GM12878 (cell line): ENCODE results near the gene CACNA1I.

ENCODE experiments used
- EZH2 ChIP-seq: IDR thresholded peaks from 2 replicates; pipeline ENCODE4 v1.6.1; 2012; ENCODE audit warnings: low read depth, mild to moderate bottlenecking, control low read depth, inconsistent platforms, low read length, borderline replicate concordance; ENCODE audit not compliant: control insufficient read depth
- MXI1 ChIP-seq: fragments of 150-350 bp; IDR thresholded peaks from 2 replicates; pipeline ENCODE4 v1.6.1; 2011; ENCODE audit warnings: low read depth, mild to moderate bottlenecking, inconsistent platforms, low read length, improper control_type of control experiment
- POLR2A ChIP-seq: IDR thresholded peaks from 2 replicates; pipeline ENCODE4 v1.6.1; 2011; ENCODE audit warnings: low read depth, mild to moderate bottlenecking, low read length
- STAT1 ChIP-seq: fragments of 450-650 bp; conservative IDR thresholded peaks from 2 replicates; pipeline ENCODE4 v1.6.1; 2014; ENCODE audit warnings: antibody characterized with exemption, mild to moderate bottlenecking
- TARDBP ChIP-seq: IDR thresholded peaks from 2 replicates; pipeline ENCODE4 v1.6.1; 2016; ENCODE audit warnings: borderline replicate concordance
- TBL1XR1 ChIP-seq: IDR thresholded peaks from 2 replicates; pipeline ENCODE4 v1.6.1; 2012; ENCODE audit warnings: low read depth, low read length, improper control_type of control experiment
- TF ChIP-seq, protein P1 (sequence below): IDR thresholded peaks from 2 replicates; pipeline ENCODE4 v1.6.1; 2011; ENCODE audit warnings: low read depth, low read length, improper control_type of control experiment, borderline replicate concordance
- TF ChIP-seq, protein P2 (sequence below), 3 experiments: IDR thresholded peaks in 2 of 3; conservative IDR thresholded peaks in 1 of 3; 2 replicates each; pipeline ENCODE4 v1.5.1; 2011; ENCODE audit warnings: low read depth in 3 of 3, low read length in 3 of 3, mild to moderate bottlenecking in 3 of 3, control low read depth in 2 of 3, moderate library complexity in 2 of 3, inconsistent platforms in 1 of 3, mixed read lengths in 1 of 3; ENCODE audit not compliant: control insufficient read depth in 2 of 3, insufficient read depth in 1 of 3; ENCODE audit errors: extremely low read depth in 1 of 3

DNA sequence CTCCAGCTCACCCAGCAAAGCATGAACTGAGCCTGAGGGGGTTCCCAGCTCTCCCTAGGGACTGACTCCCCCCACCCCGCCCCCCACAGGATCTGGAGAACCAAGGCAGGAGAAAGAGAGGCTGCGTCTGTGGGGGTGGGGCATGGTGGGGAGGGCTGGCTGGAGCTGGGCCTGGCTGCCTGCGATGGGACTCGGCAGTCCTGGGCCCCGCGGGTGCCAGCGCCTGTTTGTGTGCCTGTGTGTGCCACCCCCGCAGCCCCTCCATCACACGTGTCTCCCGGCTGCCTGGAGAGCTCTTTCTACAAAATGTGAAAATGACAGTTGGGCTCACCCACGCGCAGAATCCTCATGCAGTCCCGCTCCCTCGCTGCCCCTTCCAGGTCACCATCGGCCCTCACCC lies 46.8 kb downstream of the CACNA1I start:
- TF ChIP-seq MXI1 (no peak), TBL1XR1 (no peak), STAT1 (no peak), EZH2 (no peak), TARDBP (no peak), POLR2A (no peak)
- TF ChIP-seq, protein P1, sequence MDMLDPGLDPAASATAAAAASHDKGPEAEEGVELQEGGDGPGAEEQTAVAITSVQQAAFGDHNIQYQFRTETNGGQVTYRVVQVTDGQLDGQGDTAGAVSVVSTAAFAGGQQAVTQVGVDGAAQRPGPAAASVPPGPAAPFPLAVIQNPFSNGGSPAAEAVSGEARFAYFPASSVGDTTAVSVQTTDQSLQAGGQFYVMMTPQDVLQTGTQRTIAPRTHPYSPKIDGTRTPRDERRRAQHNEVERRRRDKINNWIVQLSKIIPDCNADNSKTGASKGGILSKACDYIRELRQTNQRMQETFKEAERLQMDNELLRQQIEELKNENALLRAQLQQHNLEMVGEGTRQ: no peak
- TF ChIP-seq, protein P2, sequence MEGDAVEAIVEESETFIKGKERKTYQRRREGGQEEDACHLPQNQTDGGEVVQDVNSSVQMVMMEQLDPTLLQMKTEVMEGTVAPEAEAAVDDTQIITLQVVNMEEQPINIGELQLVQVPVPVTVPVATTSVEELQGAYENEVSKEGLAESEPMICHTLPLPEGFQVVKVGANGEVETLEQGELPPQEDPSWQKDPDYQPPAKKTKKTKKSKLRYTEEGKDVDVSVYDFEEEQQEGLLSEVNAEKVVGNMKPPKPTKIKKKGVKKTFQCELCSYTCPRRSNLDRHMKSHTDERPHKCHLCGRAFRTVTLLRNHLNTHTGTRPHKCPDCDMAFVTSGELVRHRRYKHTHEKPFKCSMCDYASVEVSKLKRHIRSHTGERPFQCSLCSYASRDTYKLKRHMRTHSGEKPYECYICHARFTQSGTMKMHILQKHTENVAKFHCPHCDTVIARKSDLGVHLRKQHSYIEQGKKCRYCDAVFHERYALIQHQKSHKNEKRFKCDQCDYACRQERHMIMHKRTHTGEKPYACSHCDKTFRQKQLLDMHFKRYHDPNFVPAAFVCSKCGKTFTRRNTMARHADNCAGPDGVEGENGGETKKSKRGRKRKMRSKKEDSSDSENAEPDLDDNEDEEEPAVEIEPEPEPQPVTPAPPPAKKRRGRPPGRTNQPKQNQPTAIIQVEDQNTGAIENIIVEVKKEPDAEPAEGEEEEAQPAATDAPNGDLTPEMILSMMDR (IDR thresholded peaks at IDR 0.05 in 2 of 3, conservative IDR thresholded peaks at IDR 0.05 in 1 of 3; ENCODE audit: control insufficient read depth in 2 of 3, extremely low read depth in 1 of 3, insufficient read depth in 1 of 3, low read depth in 3 of 3, low read length in 3 of 3): no peak
